ENCODE data around the gene MMEL1.

- TF ChIP-seq POLR2A (IDR thresholded peaks at IDR 0.05), result no peak
- no peak for TF ChIP-seq CTCF (IDR thresholded peaks at IDR 0.05)
These were observed 775 bp downstream of the MMEL1 start for GRCh38 chr1:2632051-2632430.
